ENCODE results near the gene POLN.
"Not testable (repeated sequence)": the region's sequence is repeated elsewhere in the genome, so short reads cannot be mapped to it uniquely, and the experiment has no call there.

POLN gene

DNA sequence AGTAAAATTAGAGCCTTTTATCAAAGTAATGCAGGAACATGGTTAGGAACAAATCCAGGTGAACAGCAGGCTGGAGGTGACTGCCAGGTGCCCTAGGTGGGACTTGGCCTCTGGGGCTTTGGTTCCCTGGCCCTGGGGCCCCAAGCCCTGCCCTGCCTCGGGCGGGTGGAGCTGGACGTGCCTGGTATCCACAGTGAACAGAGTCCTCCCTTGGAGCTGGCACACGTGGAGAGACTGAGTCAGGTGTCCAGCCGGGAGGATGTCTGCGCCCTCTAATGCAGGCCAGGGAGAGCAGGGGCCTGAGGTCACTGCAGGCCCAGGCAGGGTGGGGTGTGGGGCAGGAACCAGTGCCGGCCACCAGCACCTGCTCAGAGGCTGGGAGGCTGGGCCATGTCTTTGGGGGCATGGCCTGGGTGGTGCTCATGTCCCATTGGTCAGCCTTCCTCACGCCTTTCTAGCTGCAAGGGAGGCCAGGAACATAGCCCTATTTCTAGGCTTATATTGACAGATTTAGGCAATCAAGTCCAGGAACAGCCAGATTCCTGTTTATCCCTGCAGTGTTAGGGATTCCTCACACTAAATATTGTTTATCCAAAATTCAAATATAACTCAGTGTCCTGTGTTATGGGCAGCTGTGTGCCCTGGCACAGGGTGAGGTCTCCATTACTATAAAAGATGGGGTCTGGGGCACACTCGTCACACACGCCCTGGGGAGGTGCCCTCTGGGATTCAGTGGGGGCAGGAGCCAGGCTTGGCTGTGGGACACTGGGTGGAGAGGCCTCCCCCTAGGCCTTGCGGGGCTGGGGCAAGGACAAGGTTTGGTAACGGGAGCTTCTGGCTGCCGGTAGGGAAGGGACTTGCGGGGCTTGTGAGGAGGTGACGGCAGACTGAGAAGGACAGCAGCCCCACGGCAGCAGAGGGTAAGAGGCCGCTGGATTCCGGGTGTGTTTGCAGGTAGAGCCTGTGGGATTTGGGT lies 197.1 kb downstream of the POLN start:
- DNase-seq (ENCODE audit: low read depth in 1 of 2, low spot score in 1 of 2) = no peak

DNA sequence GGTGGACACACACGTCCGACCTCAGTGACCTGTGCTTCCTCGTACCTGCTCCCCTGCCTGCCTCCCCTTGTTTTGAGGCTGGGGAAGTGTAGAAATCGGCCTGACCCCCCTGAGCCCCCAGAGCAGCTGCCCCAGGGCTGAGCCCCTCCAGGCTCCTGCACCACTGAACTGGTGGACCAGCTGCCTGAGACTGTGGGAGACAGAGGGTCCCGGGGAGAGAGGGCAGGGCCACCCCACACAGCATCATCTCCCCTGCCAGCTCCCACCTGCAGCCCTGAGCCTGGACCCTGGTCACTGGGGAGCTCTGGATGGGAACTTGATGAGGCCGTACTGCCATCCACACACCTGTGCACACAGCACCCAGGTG lies 197.8 kb downstream of the POLN start:
- DNase-seq (ENCODE audit: low read depth in 1 of 2, low spot score in 1 of 2) = no peak

DNA sequence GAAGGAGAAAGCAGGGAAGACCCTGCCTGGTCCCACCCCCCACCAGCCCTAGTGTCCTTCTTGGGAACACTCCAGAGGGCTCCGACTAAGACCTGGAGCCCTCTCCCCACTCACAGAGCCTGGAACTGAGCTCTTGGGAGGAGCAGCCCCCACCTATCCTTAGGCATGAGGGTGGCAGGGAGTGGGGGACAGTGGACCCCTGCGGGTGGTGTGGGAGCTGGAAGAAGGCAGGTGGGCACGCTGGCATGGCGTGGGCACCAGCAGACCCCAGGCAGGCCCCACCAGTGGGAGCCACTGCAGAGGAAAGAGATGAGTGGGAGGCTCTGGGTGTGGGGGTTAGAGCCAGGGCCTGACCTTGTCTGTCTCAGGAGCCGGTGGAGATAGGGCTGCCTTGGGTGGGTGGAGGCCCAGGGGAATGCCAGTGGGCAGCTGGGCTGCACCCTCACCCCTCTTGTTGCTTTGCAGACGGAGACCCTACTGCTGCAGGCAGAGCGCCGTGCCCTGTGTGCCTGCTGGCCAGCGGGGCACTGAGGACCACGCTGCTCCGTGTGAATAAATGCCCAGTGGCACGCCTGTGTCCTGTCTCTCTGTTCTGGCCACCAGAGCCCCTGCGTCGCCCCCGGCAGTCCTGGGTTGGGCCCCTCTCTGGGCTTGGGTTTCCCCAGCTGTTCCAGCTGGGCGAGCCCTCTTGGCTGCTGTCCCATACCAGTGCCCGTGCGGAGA lies 198.4 kb downstream of the POLN start:
- DNase-seq (ENCODE audit: low read depth in 1 of 2, low spot score in 1 of 2) = no peak

DNA sequence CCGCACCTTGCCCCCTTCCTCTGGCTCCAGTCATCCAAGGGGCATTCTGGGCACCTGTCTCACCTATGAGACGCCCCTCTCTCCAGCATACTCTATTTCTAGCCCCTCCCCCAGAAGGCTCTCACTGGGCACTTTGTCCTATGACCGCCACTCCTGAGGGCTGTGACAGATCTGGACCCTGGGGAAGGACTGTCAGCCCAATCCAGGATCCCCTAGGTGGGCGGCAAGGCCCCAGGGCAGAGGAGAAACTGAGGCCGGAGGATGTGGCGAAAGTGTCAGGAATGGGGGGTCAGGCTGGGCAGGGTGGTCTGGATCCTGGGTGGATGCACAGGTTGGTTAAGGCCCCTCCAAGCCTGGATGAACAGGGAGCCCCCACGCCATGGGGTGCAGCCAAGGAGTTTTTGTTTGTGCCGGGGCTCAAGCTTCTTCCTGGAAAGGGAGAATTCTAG lies 198.9 kb downstream of the POLN start:
- no peak for DNase-seq (ENCODE audit: low read depth in 1 of 2, low spot score in 1 of 2)

DNA sequence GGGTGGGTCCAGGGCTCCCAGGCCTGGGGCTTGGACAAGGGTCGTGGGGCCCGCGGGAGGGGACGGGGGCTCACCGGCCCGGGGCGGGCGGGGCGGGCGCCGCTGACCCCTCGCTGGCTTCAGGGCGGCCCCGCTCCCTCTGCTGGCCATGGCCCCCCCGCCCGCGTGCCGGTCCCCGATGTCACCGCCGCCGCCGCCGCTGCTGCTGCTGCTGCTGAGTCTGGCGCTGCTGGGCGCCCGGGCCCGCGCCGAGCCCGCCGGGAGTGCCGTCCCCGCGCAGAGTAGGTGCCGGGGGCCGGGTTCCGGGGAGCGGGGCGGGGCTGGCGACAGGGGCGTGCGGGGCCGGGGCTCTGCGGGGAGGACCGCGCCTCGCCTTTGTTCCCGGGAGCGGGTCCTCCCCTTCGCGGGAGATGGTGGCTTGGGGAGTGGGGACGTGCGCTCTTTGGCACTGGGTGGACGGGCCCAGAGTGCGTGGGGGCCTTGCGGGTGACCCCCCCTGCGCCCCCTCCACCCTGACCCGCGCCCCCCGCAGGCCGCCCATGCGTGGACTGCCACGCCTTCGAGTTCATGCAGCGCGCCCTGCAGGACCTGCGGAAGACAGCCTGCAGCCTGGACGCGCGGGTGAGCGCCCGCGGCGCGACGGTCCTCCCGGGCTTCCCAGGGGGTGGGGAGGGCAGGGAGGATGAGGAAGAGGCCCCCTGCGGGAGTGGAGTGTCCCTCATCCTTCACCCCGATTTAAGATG lies 199.5 kb downstream of the POLN start:
- DNase-seq (ENCODE audit: low read depth in 1 of 2, low spot score in 1 of 2) = peak in 1 of 2 donors; percentile 32

DNA sequence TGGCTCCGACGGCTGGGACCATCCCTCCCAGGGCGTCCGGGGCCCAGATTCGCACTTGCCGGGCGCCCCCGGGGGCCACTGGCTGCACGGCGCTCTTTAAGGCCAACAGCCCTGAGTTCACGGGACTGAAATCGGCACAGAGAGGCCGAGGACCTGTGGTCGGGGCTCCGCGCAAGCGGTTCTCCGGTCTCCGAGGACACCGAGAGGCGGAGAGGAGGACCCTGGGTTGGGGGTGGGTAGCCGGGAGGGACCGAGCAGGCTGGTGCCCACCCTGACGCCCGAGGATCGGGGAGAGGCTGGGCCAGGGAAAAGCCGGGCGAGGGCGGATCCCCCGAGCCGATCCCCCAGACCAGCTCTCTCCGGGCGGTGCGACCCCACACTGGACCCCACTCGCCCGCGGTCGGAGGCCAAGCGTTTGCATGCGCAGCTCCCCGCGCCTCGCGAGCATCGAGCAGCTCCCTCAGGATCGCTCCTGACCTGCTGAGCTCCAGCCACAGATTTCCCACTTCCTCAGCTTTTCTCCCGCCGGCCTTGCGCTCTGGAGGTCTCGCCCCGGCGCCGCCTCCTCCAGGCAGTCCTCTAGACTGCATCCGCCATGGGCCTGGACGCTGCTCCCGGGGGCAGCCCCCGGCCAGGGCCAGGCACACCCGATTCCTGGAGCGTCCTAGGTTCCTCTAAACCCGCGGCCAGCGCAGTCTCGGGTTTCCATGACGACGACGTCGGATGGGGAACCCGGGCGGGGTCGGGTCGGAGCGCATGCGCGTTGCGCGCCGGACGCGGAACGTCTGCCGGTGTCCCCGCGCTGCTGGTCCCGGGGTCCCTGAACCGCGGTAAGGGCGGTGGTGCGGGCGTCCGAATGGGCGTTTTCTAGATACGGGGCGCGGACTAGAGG lies 200.4 kb downstream of the POLN start:
- DNase-seq (ENCODE audit: low read depth in 1 of 2, low spot score in 1 of 2) = peak; percentile 66 to 78

DNA sequence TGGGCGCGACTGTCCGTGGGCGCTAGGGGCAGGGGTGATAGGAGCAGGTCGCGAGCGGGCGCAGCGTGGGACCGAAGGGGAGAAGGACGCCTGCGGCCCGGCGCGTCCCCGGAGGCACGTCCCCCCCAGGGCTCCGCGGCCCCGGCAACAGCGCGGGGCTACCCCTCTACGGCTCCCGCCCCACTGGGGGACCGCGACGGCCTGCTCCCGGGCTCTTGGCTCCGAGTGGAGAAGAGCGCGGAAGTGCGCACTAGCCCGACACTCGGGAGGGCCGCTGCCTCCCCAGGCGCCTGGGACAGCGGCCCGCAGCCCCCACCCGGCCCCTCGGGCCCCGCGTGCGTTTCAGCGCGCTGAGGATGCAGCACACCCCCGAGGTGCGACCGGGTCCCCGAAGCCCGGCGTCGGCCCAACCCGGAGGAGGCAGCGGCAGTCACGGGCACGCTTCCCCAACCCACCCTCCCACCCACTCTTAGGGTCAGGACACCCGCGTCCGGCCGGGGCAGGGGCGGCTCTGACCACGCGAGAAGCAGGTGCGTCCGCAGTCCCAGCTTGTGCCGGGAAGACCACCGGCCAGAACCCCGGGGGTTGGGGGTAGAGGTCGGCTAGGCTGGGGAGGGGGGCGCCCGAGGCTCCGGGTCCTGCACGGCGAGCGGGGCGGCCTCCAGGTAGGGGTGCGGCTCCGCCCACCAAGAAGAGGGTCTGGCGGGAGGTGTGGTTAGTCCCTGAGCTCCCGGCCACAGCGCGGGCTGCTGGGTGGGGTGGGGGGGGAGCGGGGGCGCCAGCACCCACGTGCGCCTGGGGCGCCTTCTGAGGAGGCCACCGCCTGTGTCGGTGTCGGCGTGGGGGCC lies 201.3 kb downstream of the POLN start:
- no peak for DNase-seq (ENCODE audit: low read depth in 1 of 2, low spot score in 1 of 2)

DNA sequence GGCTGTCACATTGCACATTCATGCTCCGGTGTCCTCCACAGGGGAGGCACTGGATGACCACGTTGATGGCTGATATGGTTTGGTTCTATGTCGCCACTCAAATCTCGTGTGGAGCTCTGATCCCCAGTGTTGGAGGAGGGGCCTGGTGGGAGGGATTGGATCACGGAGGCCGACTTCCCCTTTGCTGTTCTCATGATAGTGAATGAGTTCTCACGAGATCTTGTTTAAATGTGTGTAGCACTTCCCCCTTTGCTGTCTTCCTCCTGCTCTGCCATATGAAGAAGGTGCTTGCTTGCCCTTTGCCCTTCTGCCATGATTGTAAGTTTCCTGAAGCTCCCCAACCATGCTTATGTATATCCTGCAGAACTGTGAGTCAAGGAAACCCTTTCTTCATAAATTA lies 205.1 kb downstream of the POLN start:
- no peak for DNase-seq (ENCODE audit: low read depth in 1 of 2, low spot score in 1 of 2)

DNA sequence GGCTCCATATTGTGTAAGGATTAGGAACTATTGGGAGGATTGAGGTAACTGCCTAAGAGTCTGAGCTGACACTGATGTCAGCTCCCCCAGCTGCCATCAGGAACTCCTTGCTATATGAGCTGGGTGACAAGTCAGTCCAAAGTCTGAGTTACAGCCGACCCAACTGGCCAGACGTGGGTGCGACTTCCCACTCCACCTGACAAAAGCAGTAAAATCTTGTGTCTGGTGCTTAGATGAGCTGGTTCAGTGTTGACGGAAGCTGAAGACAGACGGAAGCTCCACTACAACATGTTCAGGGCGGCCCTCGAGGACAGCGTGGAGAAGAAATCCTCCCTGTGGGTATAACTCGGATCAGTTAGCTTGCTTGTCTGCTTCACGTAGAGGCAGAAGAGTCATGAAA lies 205.6 kb downstream of the POLN start:
- no peak for DNase-seq (ENCODE audit: low read depth in 1 of 2, low spot score in 1 of 2)

DNA sequence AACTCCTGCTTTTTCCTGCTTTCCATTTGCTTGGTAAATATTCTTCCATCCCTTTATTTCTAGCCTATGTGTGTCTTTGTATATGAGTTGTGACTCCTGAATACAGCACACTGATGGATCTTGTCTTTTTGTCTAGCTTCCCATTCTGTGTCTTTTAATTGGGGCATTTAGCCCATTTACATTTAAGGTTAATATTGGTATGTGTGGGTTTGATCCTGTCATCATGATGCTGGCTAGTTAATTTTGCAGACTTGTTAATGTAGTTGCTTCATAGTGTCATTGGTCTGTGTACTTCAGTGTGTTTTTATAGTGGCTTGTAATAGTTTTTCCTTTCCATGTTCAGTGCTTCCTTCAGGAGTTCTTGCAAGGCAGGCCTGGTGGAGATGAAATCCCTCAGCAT lies 210.8 kb downstream of the POLN start:
- not testable (repeated sequence) for DNase-seq (ENCODE audit: low read depth in 1 of 2, low spot score in 1 of 2)

DNA sequence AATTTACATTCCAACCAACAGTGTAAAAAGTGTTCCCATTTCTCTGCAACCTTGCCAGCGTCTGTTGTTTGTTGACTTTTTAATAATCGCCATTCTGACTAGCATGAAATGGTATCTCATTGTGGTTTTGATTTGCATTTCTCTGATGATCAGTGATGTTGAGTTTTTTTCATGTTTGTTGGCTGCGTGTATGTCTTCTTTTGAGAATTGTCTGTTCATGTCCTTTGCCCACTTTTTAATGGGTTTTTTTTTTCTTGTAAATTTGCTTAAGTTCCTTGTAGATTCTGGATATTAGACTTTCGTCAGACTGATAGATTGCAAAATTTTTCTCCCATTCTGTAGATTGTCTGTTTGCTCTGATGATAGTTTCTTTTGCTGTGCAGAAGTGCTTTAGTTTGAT lies 214.8 kb downstream of the POLN start:
- not testable (repeated sequence) for DNase-seq (ENCODE audit: low read depth in 1 of 2, low spot score in 1 of 2)

DNA sequence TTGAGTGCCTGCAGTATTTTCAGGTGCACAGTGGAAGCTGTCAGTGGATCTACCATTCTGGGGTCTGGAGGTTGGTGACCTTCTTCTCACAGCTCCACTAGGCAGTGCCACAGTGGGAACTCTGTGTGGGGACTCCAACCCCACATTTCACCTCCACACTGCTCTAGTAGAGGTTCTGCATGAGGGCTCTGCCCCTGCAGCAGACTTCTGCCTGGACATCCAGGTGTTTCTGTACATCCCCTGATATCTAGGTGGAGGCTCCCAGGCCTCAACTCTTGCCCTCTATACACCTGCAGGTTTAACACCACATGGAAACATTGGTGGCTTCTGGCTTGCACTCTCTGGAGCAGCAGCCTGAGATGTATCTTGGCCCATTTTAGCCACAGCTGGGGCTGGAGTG lies 216.1 kb downstream of the POLN start:
- no peak for DNase-seq (ENCODE audit: low read depth in 1 of 2, low spot score in 1 of 2)

DNA sequence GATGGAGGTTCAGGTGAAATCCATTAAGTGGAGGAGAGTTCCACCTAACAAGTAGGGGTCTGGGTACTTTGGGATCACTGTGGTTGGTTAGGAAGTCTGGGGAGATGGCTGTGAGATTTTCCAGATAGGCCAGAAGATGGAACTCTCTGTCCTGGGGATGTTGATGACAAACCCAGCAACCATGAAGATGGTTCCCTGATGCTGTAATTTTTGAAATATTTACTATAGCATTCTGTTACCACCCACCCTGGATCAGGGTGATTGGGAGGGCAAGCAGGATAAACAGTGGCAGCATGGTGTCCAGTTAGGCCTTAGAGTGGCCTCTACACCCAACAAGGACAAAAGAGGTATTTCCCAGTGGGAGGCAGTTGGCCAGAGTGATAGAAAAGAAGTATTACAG lies 217.2 kb downstream of the POLN start:
- DNase-seq (ENCODE audit: low read depth in 1 of 2, low spot score in 1 of 2) = no peak
